Measurements from ENCODE around the gene SRMS.

DNA sequence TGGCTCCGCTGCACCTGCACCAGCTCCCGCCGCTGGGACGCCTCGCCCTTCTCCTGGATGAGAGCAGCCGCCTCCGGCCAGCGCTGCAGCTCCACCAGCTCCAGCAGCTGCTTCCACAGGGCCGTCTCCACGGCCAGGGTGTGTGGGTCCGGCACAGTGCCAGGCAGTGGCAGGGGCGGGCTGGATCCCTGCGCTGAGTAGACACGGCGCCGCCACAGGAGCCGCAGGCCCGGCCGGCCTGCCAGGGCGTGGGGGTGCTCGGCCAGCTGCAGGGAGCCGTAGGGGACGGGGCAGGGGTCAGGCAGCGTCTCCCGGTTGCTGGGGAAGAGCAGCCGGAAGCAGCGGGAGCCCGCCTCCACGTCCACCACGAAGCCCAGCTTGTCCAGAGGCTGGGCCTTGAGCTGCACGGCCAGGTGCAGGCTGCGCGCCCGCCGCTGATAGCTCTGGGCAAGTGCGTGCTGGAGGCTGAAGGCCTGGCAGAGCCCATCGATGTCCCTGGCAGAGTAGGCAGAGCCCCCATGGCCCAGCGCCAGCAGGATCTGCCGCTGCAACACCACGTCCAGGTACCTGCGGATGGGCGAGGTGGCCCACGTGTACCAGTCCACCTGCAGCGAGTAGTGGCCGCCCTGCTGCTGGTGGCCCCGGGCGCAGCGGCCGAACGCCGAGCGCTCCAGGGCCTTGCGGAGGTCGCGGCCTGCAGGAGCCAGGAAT lies 15.8 kb upstream of the SRMS start:
- TF ChIP-seq CTCF (IDR thresholded peaks at IDR 0.05): no peak
- TF ChIP-seq POLR2A (IDR thresholded peaks at IDR 0.05): no peak
